Activated CD8-positive, alpha-beta memory T cell treated with anti-CD3 and anti-CD28 coated beads, Interleukin-2, amount 50 U/mL, for 1 hour (primary cell): Measurements from ENCODE around the gene HSPA4.
"Not testable (repeated sequence)": the region's sequence is repeated elsewhere in the genome, so short reads cannot be mapped to it uniquely, and the experiment has no call there.

ENCODE experiments used
- DNase-seq: peaks from one replicate; pipeline ENCODE4 v3.0.0-alpha.2; 2020; ENCODE audit errors: extremely low read depth

HSPA4 gene

GRCh38 chr5:133050521-133050920 lies 1.3 kb upstream of the HSPA4 start:
- DNase-seq, result no peak

- DNase-seq, result no peak
These were observed 712 bp upstream of the HSPA4 start for GRCh38 chr5:133051061-133051541.

GRCh38 chr5:133052317-133053175 lies 733 bp downstream of the HSPA4 start:
- no peak for DNase-seq

- no peak for DNase-seq
These were observed 1.6 kb downstream of the HSPA4 start for GRCh38 chr5:133053448-133053847.

- no peak for DNase-seq
These were observed 3.1 kb downstream of the HSPA4 start for GRCh38 chr5:133054697-133055471.

GRCh38 chr5:133056891-133057290 lies 5.1 kb downstream of the HSPA4 start:
- no peak for DNase-seq

GRCh38 chr5:133059621-133060020 lies 7.8 kb downstream of the HSPA4 start:
- DNase-seq, result no peak

GRCh38 chr5:133062276-133062675 lies 10.5 kb downstream of the HSPA4 start:
- no peak for DNase-seq

GRCh38 chr5:133063965-133064364 lies 12.2 kb downstream of the HSPA4 start:
- no peak for DNase-seq

GRCh38 chr5:133065471-133065870 lies 13.7 kb downstream of the HSPA4 start:
- DNase-seq, result no peak

- no peak for DNase-seq
These were observed 14.2 kb downstream of the HSPA4 start for GRCh38 chr5:133066045-133066444.

GRCh38 chr5:133072021-133072420 lies 20.2 kb downstream of the HSPA4 start:
- DNase-seq, result no peak

- no peak for DNase-seq
These were observed 24.0 kb downstream of the HSPA4 start for GRCh38 chr5:133075572-133076536.

GRCh38 chr5:133079048-133079447 lies 27.2 kb downstream of the HSPA4 start:
- DNase-seq, result no peak

- DNase-seq, result no peak
These were observed 29.2 kb downstream of the HSPA4 start for GRCh38 chr5:133081036-133081435.

GRCh38 chr5:133081703-133082102 lies 29.9 kb downstream of the HSPA4 start:
- DNase-seq, result no peak

GRCh38 chr5:133082128-133082527 lies 30.3 kb downstream of the HSPA4 start:
- no peak for DNase-seq

GRCh38 chr5:133083901-133084300 lies 32.1 kb downstream of the HSPA4 start:
- no peak for DNase-seq

GRCh38 chr5:133085171-133085570 lies 33.4 kb downstream of the HSPA4 start:
- DNase-seq, result not testable (repeated sequence)

GRCh38 chr5:133086366-133086875 lies 34.6 kb downstream of the HSPA4 start:
- DNase-seq, result no peak

GRCh38 chr5:133088064-133088463 lies 36.3 kb downstream of the HSPA4 start:
- no peak for DNase-seq
